NCI-H2107 treated with DMSO at 0.1 percent for 48 hours (cell line): Measurements from ENCODE around the gene COA8.
A peak's percentile ranks its signal among the peaks of the same experiment; 100 is the strongest.

ENCODE experiments used
- DNase-seq: peaks from one replicate; lab custom pipeline; 2025; ENCODE audit not compliant: unreplicated experiment; lab: John Stamatoyannopoulos, UW

Gene COA8

GRCh38 chr14:103619057-103619456, 56.3 kb downstream of the COA8 start:
- no peak for DNase-seq

- DNase-seq: no peak
These were observed 59.1 kb downstream of the COA8 start for GRCh38 chr14:103621860-103622259.

DNA sequence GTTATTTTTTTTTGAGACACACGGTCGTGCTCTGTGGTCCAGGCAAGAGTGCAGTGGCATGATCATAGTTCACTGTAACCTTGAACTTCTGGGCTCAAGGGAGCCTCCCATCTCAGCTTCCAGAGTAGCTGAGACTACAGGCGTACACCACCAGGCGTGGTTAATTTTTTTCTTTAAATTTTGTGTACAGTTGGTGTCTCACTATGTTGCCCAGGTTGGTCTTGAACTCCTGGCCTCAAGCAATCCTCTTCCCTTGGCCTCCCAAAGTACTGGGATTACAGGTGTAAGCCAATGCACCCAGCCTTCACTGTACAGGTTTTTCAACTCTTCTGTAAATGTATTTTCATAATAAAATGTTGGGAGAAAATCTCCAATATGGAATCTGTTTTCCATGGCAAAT, 60.5 kb downstream of the COA8 start:
- no peak for DNase-seq

GRCh38 chr14:103623883-103624482, 61.2 kb downstream of the COA8 start:
- DNase-seq: peak; percentile 70

DNA sequence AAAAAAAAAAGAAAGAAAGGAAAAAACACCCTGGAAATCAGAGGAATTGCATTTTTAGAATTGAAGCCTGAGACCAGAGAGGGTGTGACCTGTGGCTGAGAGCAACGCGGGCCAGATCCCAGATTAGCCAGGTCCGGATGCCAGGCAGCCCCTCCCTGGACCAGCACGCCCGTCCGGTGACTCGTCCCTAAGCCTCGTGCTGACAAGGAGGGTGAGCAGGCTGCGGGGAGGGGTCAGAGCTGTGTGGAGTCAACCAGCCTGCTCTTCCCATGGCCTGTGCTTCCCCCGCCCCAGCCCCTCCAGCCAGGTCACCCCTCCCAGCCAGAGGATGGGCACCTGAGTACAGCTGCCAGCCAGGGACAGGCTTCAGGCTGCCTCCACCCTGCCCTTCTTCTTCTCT, 62.1 kb downstream of the COA8 start:
- no peak for DNase-seq

GRCh38 chr14:103625356-103626095, 62.8 kb downstream of the COA8 start:
- no peak for DNase-seq

DNA sequence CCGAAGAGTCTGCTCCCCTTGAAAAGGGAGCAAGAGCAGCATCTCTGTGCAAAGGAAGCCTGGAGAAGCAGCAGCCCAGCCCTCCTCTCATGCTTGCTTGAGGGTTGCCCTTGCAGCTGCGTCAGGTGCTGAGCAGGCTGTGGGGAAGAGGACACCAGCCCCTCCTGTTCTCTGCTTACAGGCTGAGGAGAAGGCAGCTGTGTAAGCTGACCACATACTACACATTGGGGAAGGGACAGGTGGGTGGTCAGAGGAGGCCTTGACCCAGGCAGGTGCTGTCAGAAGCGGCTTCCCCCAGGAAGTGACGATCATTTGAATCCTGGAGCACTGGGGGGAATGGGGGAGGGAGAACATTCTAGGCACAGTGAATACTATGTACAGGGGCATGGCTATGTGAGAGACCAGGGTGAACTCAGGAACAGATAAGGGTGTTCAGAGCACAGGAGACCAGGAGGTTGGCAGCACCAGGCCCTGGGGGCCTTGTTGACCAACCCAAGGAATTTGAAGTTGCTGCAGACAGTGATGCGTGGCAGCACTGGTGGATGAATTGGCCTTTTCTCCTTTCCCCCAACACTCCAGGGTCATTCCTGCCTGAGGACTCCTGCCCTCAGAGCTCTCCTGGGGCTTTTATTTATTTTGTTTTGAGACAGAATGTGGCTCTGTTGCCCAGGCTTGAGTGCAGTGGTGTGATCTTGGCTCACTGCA, 63.5 kb downstream of the COA8 start:
- peak; percentile 68 for DNase-seq

- DNase-seq: no peak
These were observed 64.6 kb downstream of the COA8 start for GRCh38 chr14:103627073-103628025.

DNA sequence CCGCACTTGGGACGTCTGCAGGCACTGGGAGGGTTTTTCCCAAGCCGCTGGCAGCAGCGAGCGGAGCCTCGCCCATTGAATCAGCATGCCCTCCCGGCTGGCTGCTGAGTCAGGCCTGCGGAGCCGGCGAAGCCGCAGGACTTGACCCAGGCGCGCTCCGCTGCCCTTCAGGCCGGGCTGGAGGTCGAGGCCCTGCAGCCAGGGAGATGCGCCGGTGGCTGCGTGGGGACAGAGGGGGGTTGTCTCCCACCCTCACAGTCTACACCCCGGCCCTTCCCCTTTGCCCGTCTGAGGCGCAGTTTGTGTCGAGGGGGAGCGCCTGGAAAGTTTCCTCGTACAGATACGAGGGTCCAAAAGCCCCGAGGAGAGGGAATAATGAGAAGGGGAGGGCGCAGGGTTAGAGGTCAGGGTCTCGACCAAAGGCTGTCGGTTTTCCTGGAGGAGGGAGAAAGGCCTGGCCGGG, 65.5 kb downstream of the COA8 start:
- DNase-seq: no peak

DNA sequence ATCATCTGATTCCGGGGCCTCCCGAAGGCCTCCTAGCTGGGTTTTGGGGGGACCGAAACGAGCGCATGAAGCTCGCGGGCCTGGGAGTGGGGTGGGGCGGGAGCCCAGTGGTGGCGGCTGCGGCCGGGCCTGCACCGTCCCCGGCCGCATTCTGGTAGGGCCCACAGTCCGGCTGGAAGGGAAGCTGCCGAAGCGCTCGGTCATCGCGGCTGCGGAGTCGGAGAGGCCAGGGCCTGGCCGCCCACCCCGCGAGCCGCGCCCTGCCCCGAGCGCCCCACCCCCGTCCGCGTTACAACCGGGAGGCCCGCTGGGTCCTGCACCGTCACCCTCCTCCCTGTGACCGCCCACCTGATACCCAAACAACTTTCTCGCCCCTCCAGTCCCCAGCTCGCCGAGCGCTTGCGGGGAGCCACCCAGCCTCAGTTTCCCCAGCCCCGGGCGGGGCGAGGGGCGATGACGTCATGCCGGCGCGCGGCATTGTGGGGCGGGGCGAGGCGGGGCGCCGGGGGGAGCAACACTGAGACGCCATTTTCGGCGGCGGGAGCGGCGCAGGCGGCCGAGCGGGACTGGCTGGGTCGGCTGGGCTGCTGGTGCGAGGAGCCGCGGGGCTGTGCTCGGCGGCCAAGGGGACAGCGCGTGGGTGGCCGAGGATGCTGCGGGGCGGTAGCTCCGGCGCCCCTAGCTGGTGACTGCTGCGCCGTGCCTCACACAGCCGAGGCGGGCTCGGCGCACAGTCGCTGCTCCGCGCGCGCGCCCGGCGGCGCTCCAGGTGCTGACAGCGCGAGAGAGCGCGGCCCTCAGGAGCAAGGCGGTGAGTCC, 66.1 kb downstream of the COA8 start, which contains the start of gene KLC1:
TSS of gene KLC1 (plus strand) at position 528 of the 819 bp plus-strand sequence. CDS start 25,354 bp downstream, outside the sequence.
- peak; percentile 33 for DNase-seq

DNA sequence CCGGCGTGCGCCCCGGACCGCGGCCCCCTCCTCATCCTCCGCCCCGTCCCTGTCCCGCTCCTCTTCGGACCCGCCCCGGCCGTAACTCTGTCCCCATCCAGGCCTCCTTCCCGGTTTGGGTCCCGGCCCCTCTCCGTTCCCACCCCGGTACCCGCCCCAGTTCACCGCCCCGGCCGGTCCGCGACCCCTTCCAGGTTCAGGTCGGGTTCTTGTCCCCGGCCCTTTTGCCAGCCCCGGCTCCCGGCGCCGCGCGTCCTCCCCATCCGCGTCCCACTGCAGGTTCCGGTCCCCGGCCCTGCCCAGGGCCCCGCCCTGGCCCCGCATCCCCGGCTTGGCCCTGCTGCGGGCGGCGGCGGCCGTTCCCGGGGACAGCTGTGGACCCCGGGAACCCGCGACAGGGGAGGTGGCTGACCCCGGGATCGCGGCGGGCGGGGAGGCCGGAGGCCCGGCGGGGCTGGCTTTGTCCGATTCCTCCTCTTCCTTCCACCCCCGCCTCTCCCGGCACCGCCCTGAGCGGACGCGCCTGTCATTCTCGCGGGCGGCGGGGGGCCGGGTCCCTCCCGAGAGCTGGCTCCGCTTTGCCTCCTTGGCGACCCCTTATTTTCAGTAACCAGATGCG, 66.9 kb downstream of the COA8 start:
- DNase-seq: no peak

GRCh38 chr14:103630364-103631108, 67.8 kb downstream of the COA8 start:
- no peak for DNase-seq

DNA sequence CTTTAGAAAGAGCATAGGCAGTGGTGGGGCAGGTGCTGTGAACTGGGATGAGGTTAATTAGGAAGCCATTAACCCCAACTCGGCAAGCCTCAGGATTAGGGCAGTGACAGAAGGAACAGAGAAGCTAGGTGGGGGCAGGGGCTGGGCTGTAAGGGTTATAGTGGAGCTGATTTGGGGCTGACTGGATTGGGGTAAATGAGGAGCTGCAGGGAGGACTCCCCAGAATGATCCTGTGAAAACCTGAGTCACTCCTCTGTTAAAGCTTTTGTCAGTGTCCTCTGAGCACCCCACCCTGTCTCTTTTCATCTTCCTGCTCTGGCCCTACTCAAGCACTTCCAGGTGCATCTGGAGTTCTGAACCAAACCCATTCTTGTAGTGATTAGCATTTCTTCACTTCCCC, 70.6 kb downstream of the COA8 start:
- no peak for DNase-seq

DNA sequence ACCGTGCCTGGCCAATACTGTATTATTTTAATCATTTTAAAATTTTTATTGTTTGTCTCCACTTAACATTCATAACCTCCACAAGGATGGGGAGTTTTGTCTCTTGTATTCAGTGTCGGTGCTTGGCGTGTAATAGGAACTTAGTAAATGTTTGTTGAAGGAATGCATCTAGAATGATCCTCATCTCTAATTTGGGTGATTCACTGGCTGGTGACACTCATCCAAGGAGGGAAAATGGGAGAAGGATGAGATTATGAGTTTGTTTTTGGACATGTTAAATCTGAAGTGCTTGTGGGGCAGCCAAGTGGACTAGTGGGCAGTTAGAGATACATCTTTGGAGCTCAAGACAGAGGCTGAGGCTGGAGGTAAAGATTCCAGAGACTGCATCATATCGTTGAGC, 71.4 kb downstream of the COA8 start:
- no peak for DNase-seq

GRCh38 chr14:103638594-103638993, 75.8 kb downstream of the COA8 start:
- no peak for DNase-seq
